CD14-positive monocyte (primary cell): ENCODE data around the gene STK32B. TPM values are rescaled to one million over a fixed set of nuclear protein-coding genes. Genes with fewer than 3 reads are reported as not detected.
A peak's percentile ranks its signal among the peaks of the same experiment; 100 is the strongest.

Source experiments
- DNase-seq, 3 donors: peaks; one replicate each; pipeline ENCODE4 v3.0.0-alpha.2; 2011 to 2022
- H2AFZ ChIP-seq: 2 replicates; pipeline ENCODE4 v1.6.0; 2012; ENCODE audit warnings: mild to moderate bottlenecking, low read depth, low read length, inconsistent platforms; ENCODE audit not compliant: insufficient read depth, poor library complexity, severe bottlenecking
- H3K27ac ChIP-seq, 2 donors: 1 replicate in 1 of 2; 2 replicates in 1 of 2; pipeline ENCODE4 v1.5.1; 2012 to 2013; ENCODE audit warnings: low read length in 2 of 2, control low read depth in 1 of 2, inconsistent platforms in 1 of 2, low read depth in 1 of 2, mild to moderate bottlenecking in 1 of 2
- H3K27me3 ChIP-seq, 2 donors: one replicate each; pipeline versions ENCODE4 v1.6.0 to v1.6.1; 2011 to 2013; ENCODE audit warnings: low read length in 2 of 2; ENCODE audit not compliant: control insufficient read depth in 2 of 2, insufficient read depth in 2 of 2
- H3K36me3 ChIP-seq, 2 donors: replicated peaks in 1 of 2; 1 replicate in 1 of 2; 2 replicates in 1 of 2; pipeline versions ENCODE4 v1.5.1 to v1.6.1; 2012 to 2013; ENCODE audit warnings: low read length in 2 of 2, control low read depth in 1 of 2, inconsistent platforms in 1 of 2, mild to moderate bottlenecking in 1 of 2; ENCODE audit not compliant: insufficient read depth in 2 of 2, control insufficient read depth in 1 of 2
- H3K4me1 ChIP-seq, 2 donors: 1 replicate in 1 of 2; 2 replicates in 1 of 2; pipeline versions ENCODE4 v1.5.1 to v1.6.1; 2012 to 2013; ENCODE audit warnings: low read length in 2 of 2, control low read depth in 1 of 2, inconsistent platforms in 1 of 2, mild to moderate bottlenecking in 1 of 2, moderate library complexity in 1 of 2; ENCODE audit not compliant: insufficient read depth in 2 of 2, control insufficient read depth in 1 of 2
- H3K4me2 ChIP-seq: replicated peaks from 2 replicates; pipeline ENCODE3; 2012; ENCODE audit warnings: low read length, moderate library complexity, mild to moderate bottlenecking; ENCODE audit not compliant: poor library complexity, severe bottlenecking; ENCODE audit errors: extremely low read depth
- H3K4me3 ChIP-seq, 3 experiments: fragments of 200-600 bp in 1 of 3; sonication (generic) in 1 of 3; replicated peaks in 1 of 3; 1 replicate in 2 of 3; 2 replicates in 1 of 3; pipeline ENCODE4 v1.5.1; 2011 to 2013; ENCODE audit warnings: low read length in 3 of 3, mild to moderate bottlenecking in 3 of 3, control low read depth in 2 of 3, low read depth in 2 of 3, inconsistent platforms in 1 of 3, moderate library complexity in 1 of 3
- H3K79me2 ChIP-seq: 2 replicates; pipeline ENCODE4 v1.6.0; 2012; ENCODE audit warnings: mild to moderate bottlenecking, control low read depth, inconsistent platforms, low read length, moderate library complexity; ENCODE audit not compliant: insufficient read depth
- H3K9ac ChIP-seq: 2 replicates; pipeline ENCODE4 v1.6.0; 2017; ENCODE audit warnings: low read length, mild to moderate bottlenecking; ENCODE audit not compliant: insufficient read depth, poor library complexity, severe bottlenecking
- H3K9me3 ChIP-seq, 2 donors: replicated peaks in 1 of 2; 1 replicate in 1 of 2; 2 replicates in 1 of 2; pipeline versions ENCODE4 v1.5.1 to v1.6.1; 2012 to 2013; ENCODE audit warnings: low read length in 2 of 2, control low read depth in 1 of 2; ENCODE audit not compliant: control insufficient read depth in 1 of 2, insufficient read depth in 1 of 2
- H4K20me1 ChIP-seq: 2 replicates; pipeline ENCODE4 v1.6.0; 2012; ENCODE audit warnings: mild to moderate bottlenecking, low read length, control low read depth, moderate library complexity; ENCODE audit not compliant: insufficient read depth
- H3K27ac Mint-ChIP-seq, 7 donors: one replicate each; pipeline ENCODE4 v1.8.0; 2020; ENCODE audit warnings: mild to moderate bottlenecking in 7 of 7, mixed read lengths in 7 of 7, moderate library complexity in 6 of 7, inconsistent platforms in 2 of 7
- H3K27me3 Mint-ChIP-seq, 3 donors: one replicate each; pipeline ENCODE4 v1.8.0; 2021 to 2022; ENCODE audit warnings: low read depth in 3 of 3, mild to moderate bottlenecking in 3 of 3, mixed read lengths in 3 of 3, moderate library complexity in 3 of 3, inconsistent platforms in 1 of 3
- H3K36me3 Mint-ChIP-seq, 2 donors: one replicate each; pipeline ENCODE4 v1.8.0; 2020; ENCODE audit warnings: mixed read lengths in 2 of 2, inconsistent platforms in 1 of 2, mild to moderate bottlenecking in 1 of 2
- H3K4me1 Mint-ChIP-seq: one replicate; pipeline ENCODE4 v1.8.0; 2020; ENCODE audit warnings: mild to moderate bottlenecking, mixed read lengths
- H3K4me3 Mint-ChIP-seq, 2 donors: one replicate each; pipeline ENCODE4 v1.8.0; 2020; ENCODE audit warnings: mild to moderate bottlenecking in 2 of 2, mixed read lengths in 2 of 2, moderate library complexity in 1 of 2
- H3K9me3 Mint-ChIP-seq, 7 donors: one replicate each; pipeline ENCODE4 v1.8.0; 2020 to 2022; ENCODE audit warnings: mixed read lengths in 7 of 7, mild to moderate bottlenecking in 6 of 7, moderate library complexity in 6 of 7, inconsistent platforms in 2 of 7
- CTCF ChIP-seq: fragments of 200-600 bp; IDR thresholded peaks from one replicate; pipeline ENCODE4 v1.8.0; 2022; ENCODE audit warnings: antibody characterized with exemption, mild to moderate bottlenecking
- WGBS: methylation state at CpG from one replicate; pipeline ENCODE4 v1.1.5; 2013; ENCODE audit warnings: missing lambda C conversion rate; ENCODE audit not compliant: insufficient coverage; 5-methylcytosine and 5-hydroxymethylcytosine counted together
- intact Hi-C, 2 donors: fragments of 100-400 bp; cut with micrococcal nuclease; formaldehyde crosslinking; loops; one replicate each; pipeline versions ENCODE4 v1.15.0 to v1.15.1; 2023
- polyA plus RNA-seq, 3 donors: library from polyadenylated mRNA; depleted of rRNA in 1 of 3; unstranded in 2 of 3; stranded (reverse) in 1 of 3; fragments of 300-500 nt in 2 of 3; fragments of >200 nt in 1 of 3; fragmentation: Illumina TruSeq in 2 of 3; gene quantifications; 1 replicate in 2 of 3; 2 replicates in 1 of 3; pipeline ENCODE4 v1.2.3, GENCODE V29; 2012 to 2021

Gene STK32B
- polyA plus RNA-seq, 3 donors = 0.61 to 1.7 (median 0.75) TPM

DNA sequence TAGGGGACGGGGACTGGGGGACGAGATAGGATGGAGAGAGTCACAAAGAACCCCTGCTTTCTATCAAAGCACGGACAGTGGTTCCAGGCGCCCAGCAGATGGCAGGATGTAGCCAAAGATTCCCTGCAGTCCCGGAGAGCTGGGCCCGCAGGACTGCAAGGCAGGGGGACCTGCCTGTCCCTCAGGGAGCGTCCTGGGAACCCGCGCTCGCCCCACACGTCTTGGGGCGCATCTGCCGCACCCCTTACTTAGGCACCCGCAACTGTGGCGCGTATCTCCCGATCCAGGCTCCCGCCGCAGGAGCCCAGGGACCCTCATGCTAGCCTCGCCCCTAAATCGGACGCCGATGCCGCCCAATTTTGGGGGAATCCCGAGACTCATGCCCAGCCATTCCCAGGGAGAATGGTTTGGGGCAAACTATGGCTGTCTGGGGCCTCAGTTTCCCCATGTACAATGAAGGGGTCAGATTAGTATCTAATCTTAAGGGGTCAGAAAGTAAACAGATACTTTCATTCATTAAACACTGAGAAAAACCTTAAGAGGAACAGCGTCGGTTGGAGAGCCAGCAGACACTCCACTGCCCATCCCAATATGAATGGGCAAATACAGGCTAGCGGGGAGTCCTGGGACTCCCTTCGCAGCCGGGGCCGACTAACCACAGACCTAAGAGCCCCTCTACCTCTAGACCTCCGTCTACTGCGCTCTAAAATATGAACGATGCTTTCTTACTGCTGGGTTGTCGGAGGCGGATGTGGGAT is 581 bp upstream of the STK32B start:
- intact Hi-C loops = loop anchor here in 1 of 2 donors (5.0 kb wide), 1 partner anchor 92 kb away; no protein-coding TSS in a partner anchor
- Histone ChIP-seq H3K9me3 (no peaks in the 10 kb centered on the region), H3K27ac (peak overlapping the region in 1 of 2 donors; percentile 15), H4K20me1 (no peaks in the 10 kb centered on the region), H3K27me3 (peaks cover 0 to 9% of the 10 kb centered on the region in 2 donors), H3K4me1 (peaks cover 26 to 32% of the 10 kb centered on the region in 2 donors), H3K9ac (peak overlapping the region; percentile 66), H3K36me3 (no peaks in the 10 kb centered on the region), H3K4me2 (peak overlapping the region; percentile 99), H3K4me3 (peak overlapping the region; percentile 52 to 85 (median 74)), H3K79me2 (no peaks in the 10 kb centered on the region), H2AFZ (peak overlapping the region; percentile 91)
- Mint-ChIP-seq H3K9me3 (peaks cover 0 to 1% (median 0%) of the 10 kb centered on the region in 7 donors), H3K4me3 (peak overlapping the region; percentile 97 to 99), H3K4me1 (peaks cover 46% of the 10 kb centered on the region), H3K27me3 (peaks cover 3 to 7% (median 7%) of the 10 kb centered on the region in 3 donors), H3K27ac (peak overlapping the region in 5 of 7 donors; percentile 60 to 85 (median 74)), H3K36me3 (no peaks in the 10 kb centered on the region)
- WGBS = under 1% methylated on average over 34 of the region's 36 CpGs
- peak; percentile 67 for TF ChIP-seq CTCF
- DNase-seq = peak; percentile 56 to 76 (median 70)

GRCh38 chr4:5052204-5052702 is 973 bp downstream of the STK32B start:
- no peaks in the 10 kb centered on the region for H3K79me2 ChIP-seq
- H3K4me1 Mint-ChIP-seq = peaks cover 32% of the 10 kb centered on the region
- peak overlapping the region; percentile 91 for H2AFZ ChIP-seq
- H3K27ac Mint-ChIP-seq = no peak overlapping the region
- no peaks in the 10 kb centered on the region for H3K9me3 ChIP-seq
- WGBS = 0% methylated on average over 11 of the region's 18 CpGs
- no peak for DNase-seq
- H4K20me1 ChIP-seq = no peaks in the 10 kb centered on the region
- peak overlapping the region; percentile 66 for H3K9ac ChIP-seq
- peaks cover 0 to 9% of the 10 kb centered on the region in 2 donors for H3K27me3 ChIP-seq
- no peaks in the 10 kb centered on the region for H3K36me3 ChIP-seq
- H3K4me2 ChIP-seq = peak overlapping the region; percentile 99
- H3K27me3 Mint-ChIP-seq = peaks cover 3 to 7% (median 7%) of the 10 kb centered on the region in 3 donors
- peaks cover 0 to 2% (median 0%) of the 10 kb centered on the region in 7 donors for H3K9me3 Mint-ChIP-seq
- H3K4me1 ChIP-seq = peaks cover 21 to 25% of the 10 kb centered on the region in 2 donors
- H3K4me3 Mint-ChIP-seq = peak overlapping the region; percentile 97 to 99
- no peak for TF ChIP-seq CTCF
- intact Hi-C loops = loop anchor here in 1 of 2 donors (5.0 kb wide), 1 partner anchor 90 kb away; no protein-coding TSS in a partner anchor
- H3K4me3 ChIP-seq = peak overlapping the region; percentile 52 to 85 (median 74)
- no peaks in the 10 kb centered on the region for H3K36me3 Mint-ChIP-seq
- no peak overlapping the region for H3K27ac ChIP-seq
